Spinal cord (tissue), 10 donors: ENCODE measurements around the gene LEFTY2. TPM values are rescaled to one million over a fixed set of nuclear protein-coding genes. Genes with fewer than 3 reads are reported as not detected.

Experiments used
- DNase-seq, 6 donors: peaks; one replicate each; pipeline versions ENCODE4 v3.0.0 to v3.0.0-alpha.2; 2013 to 2015; ENCODE audit warnings: low spot score in 6 of 6, low read depth in 4 of 6
- H3K27ac ChIP-seq: one replicate; pipeline ENCODE4 v1.5.1; 2013; ENCODE audit warnings: low read depth, low read length, control low read depth
- H3K27me3 ChIP-seq: one replicate; pipeline ENCODE4 v1.6.1; 2013; ENCODE audit warnings: low read length; ENCODE audit not compliant: control insufficient read depth, insufficient read depth
- H3K36me3 ChIP-seq: one replicate; pipeline ENCODE4 v1.6.1; 2013; ENCODE audit warnings: low read length; ENCODE audit not compliant: control insufficient read depth, insufficient read depth
- H3K4me1 ChIP-seq: one replicate; pipeline ENCODE4 v1.6.1; 2013; ENCODE audit warnings: low read length; ENCODE audit not compliant: control insufficient read depth, insufficient read depth
- H3K4me3 ChIP-seq: one replicate; pipeline ENCODE4 v1.5.1; 2013; ENCODE audit warnings: low read depth, low read length, control low read depth
- H3K9me3 ChIP-seq: one replicate; pipeline ENCODE4 v1.6.1; 2013; ENCODE audit warnings: low read length; ENCODE audit not compliant: control insufficient read depth, insufficient read depth
- WGBS: methylation state at CpG from one replicate; pipeline ENCODE4 v1.1.5; 2013; ENCODE audit warnings: missing lambda C conversion rate; ENCODE audit not compliant: insufficient coverage; 5-methylcytosine and 5-hydroxymethylcytosine counted together
- polyA plus RNA-seq, 2 donors: library from polyadenylated mRNA; unstranded; fragments of 120-200 nt; gene quantifications; one replicate each; pipeline ENCODE4 v1.2.1, GENCODE V29; 2013; ENCODE audit not compliant: insufficient read length in 2 of 2
- total RNA-seq, 2 donors: library from RNA; depleted of rRNA in 1 of 2; stranded (reverse); fragments of 120-200 nt in 1 of 2; fragments of >200 nt in 1 of 2; gene quantifications; one replicate each; pipeline versions ENCODE4 v1.2.3 to v1.2.4, GENCODE V29; 2013 to 2014
- donor health status: healthy.

Gene LEFTY2
- total and polyA plus RNA-seq, 4 donors = 0.25 to 0.56 (median 0.42) TPM

GRCh38 chr1:225921734-225922709 is 19.0 kb downstream of the LEFTY2 start:
- Histone ChIP-seq H3K27me3 (no peaks in the 10 kb centered on the region), H3K4me3 (no peak overlapping the region), H3K4me1 (peaks cover 46% of the 10 kb centered on the region), H3K27ac (no peak overlapping the region), H3K9me3 (no peaks in the 10 kb centered on the region), H3K36me3 (peaks cover 30% of the 10 kb centered on the region)
- 76% methylated on average over 20 of the region's 23 CpGs for WGBS
- DNase-seq = peak in 2 of 6 donors; percentile 61 to 64

- H3K4me1 ChIP-seq = peaks cover 58% of the 10 kb centered on the region
- no peaks in the 10 kb centered on the region for H3K9me3 ChIP-seq
- no peaks in the 10 kb centered on the region for H3K27me3 ChIP-seq
- H3K4me3 ChIP-seq = no peak overlapping the region
- H3K27ac ChIP-seq = no peak overlapping the region
- peak in 3 of 6 donors; percentile 60 to 83 (median 81) for DNase-seq
- peaks cover 39% of the 10 kb centered on the region for H3K36me3 ChIP-seq
- 34% methylated on average over 4 of the region's 5 CpGs for WGBS
Observed at GRCh38 chr1:225919906-225920305, 21.1 kb downstream of the LEFTY2 start.

- Histone ChIP-seq H3K27ac (no peak overlapping the region), H3K36me3 (peaks cover 39% of the 10 kb centered on the region), H3K4me1 (peaks cover 52% of the 10 kb centered on the region), H3K27me3 (no peaks in the 10 kb centered on the region), H3K4me3 (no peak overlapping the region), H3K9me3 (no peaks in the 10 kb centered on the region)
- DNase-seq = no peak
- 90% methylated on average over 2 of the region's 4 CpGs for WGBS
Observed at GRCh38 chr1:225918280-225918679, 22.7 kb downstream of the LEFTY2 start.

GRCh38 chr1:225917536-225917935 is 23.5 kb downstream of the LEFTY2 start:
- H3K4me1 ChIP-seq = peaks cover 45% of the 10 kb centered on the region
- 100% methylated on average over 2 of the region's 5 CpGs for WGBS

GRCh38 chr1:225917101-225917500 is 23.9 kb downstream of the LEFTY2 start:
- Histone ChIP-seq H3K9me3 (no peaks in the 10 kb centered on the region), H3K27ac (no peak overlapping the region), H3K4me3 (no peak overlapping the region), H3K36me3 (peaks cover 37% of the 10 kb centered on the region), H3K27me3 (no peaks in the 10 kb centered on the region), H3K4me1 (peaks cover 40% of the 10 kb centered on the region)
- peak in 1 of 6 donors; percentile 68 for DNase-seq
- WGBS = 100% methylated on average over 1 of the region's 3 CpGs

More at GRCh38 chr1:225917536-225917935, 23.5 kb downstream of the LEFTY2 start:
- no peaks in the 10 kb centered on the region for H3K9me3 ChIP-seq
- no peak overlapping the region for H3K4me3 ChIP-seq
- H3K36me3 ChIP-seq = peaks cover 39% of the 10 kb centered on the region
- no peak overlapping the region for H3K27ac ChIP-seq
- DNase-seq = no peak
- no peaks in the 10 kb centered on the region for H3K27me3 ChIP-seq

- 30% methylated on average over 6 of the region's 7 CpGs for WGBS
- Histone ChIP-seq H3K4me3 (no peak overlapping the region), H3K36me3 (peaks cover 31% of the 10 kb centered on the region), H3K9me3 (no peaks in the 10 kb centered on the region), H3K4me1 (peaks cover 35% of the 10 kb centered on the region), H3K27me3 (no peaks in the 10 kb centered on the region), H3K27ac (no peak overlapping the region)
- DNase-seq = peak in 2 of 6 donors; percentile 67 to 71
Observed at GRCh38 chr1:225915538-225915991, 25.5 kb downstream of the LEFTY2 start.

- WGBS = 17% methylated on average over 3 of the region's 6 CpGs
- H3K9me3 ChIP-seq = no peaks in the 10 kb centered on the region
- peak in 2 of 6 donors; percentile 61 to 63 for DNase-seq
Observed at GRCh38 chr1:225914947-225915346, 26.1 kb downstream of the LEFTY2 start.

GRCh38 chr1:225914391-225914790 is 26.6 kb downstream of the LEFTY2 start:
- WGBS = 77% methylated on average over 3 of the region's 6 CpGs
- Histone ChIP-seq H3K27ac (no peak overlapping the region), H3K36me3 (peaks cover 29% of the 10 kb centered on the region)

More at GRCh38 chr1:225914947-225915346, 26.1 kb downstream of the LEFTY2 start:
- Histone ChIP-seq H3K4me1 (peaks cover 30% of the 10 kb centered on the region), H3K4me3 (no peak overlapping the region), H3K27me3 (no peaks in the 10 kb centered on the region), H3K27ac (no peak overlapping the region), H3K36me3 (peaks cover 30% of the 10 kb centered on the region)

GRCh38 chr1:225911191-225912130 is 29.6 kb downstream of the LEFTY2 start:
- Histone ChIP-seq H3K27me3 (no peaks in the 10 kb centered on the region), H3K9me3 (no peaks in the 10 kb centered on the region), H3K4me3 (no peak overlapping the region), H3K36me3 (peaks cover 17% of the 10 kb centered on the region), H3K4me1 (peaks cover 24% of the 10 kb centered on the region), H3K27ac (no peak overlapping the region)
- peak in 2 of 6 donors; percentile 56 to 62 for DNase-seq
- 33% methylated on average over 45 of the region's 53 CpGs for WGBS

More at GRCh38 chr1:225914391-225914790, 26.6 kb downstream of the LEFTY2 start:
- no peak for DNase-seq
- Histone ChIP-seq H3K27me3 (no peaks in the 10 kb centered on the region), H3K4me3 (no peak overlapping the region), H3K4me1 (peaks cover 26% of the 10 kb centered on the region), H3K9me3 (no peaks in the 10 kb centered on the region)
